ENCODE results near the gene CST8. TPM values are rescaled to one million over a fixed set of nuclear protein-coding genes. Genes with fewer than 3 reads are reported as not detected.

CST8 gene
- total and polyA plus RNA-seq, 11 donors: not detected

DNA sequence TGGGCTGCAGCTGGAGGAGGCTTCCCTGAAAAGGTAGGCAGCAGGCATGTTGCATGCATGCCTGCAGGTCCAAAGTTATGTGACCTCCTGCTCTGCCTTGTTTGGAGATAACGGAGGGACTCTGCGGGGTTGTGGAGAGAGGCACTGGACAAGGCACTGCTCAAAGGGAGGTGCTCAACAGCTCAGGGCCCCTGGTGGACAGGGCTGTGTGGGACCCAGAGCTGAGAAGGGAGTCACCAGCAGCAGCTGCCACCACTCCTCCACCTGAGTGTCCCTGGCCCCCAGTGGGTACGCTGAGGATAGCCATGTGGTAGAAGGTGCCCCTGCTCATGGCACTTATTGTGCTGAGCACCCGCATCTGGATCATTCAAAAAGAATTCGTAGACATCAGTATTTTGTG, 15.5 kb upstream of the CST8 start:
- Histone ChIP-seq H3K27ac (no peak overlapping the region), H3K4me1 (no peaks in the 10 kb centered on the region), H3K36me3 (no peaks in the 10 kb centered on the region), H3K9me3 (no peaks in the 10 kb centered on the region), H3K4me3 (no peak overlapping the region), H3K27me3 (peaks cover 0 to 12% (median 0%) of the 10 kb centered on the region in 9 donors)
- DNase-seq: no peak
- WGBS, 4 donors: 75 to 85% (median 82%) methylated on average over 5 of the region's 5 CpGs
- ATAC-seq: peak in 1 of 4 donors; percentile 33
- no peak for TF ChIP-seq CTCF (IDR thresholded peaks at IDR 0.05)
- TF ChIP-seq POLR2A (IDR thresholded peaks at IDR 0.05): no peak
- intact Hi-C loops (cut with DNase I): loop anchor here in 1 of 10 donors (10.0 kb wide), 1 partner anchor 549 kb away; no protein-coding TSS in a partner anchor

DNA sequence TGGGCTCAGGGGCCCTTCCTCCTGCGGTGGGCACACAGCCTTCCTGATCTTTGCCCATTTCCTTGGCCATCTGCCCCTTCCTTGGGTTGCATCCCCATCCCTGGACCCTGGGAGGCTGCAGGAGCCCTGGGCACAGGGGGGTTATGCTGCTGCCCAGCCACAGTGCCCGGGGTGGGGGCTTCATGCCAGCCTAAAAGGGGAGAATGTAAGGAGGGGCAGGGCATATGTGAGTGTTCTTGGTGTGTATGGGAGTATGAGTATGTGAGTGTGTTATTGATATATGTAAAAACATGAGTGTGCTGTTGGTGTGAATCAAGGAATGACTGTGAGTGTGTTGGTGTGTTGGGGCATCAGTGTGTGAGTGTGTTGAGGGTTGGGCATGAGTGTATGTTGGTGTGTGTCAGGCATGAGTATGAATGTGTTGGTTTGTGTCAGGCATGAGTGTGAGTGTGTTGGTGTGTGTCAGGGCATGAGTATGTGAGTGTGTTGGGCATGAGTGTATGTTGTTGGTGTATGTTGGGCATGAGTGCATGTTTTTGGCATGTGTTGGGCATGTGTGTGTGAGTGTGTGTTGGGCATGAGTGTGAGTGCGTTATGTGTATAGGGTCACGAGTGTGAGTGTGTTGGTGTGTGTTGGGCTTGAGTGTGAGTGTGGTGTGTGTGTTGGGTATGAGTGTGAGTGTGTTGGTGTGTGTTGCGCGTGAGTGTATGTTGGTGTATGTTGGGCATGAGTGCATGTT, 14.7 kb upstream of the CST8 start:
- Histone ChIP-seq H3K27me3 (peaks cover 0 to 12% (median 0%) of the 10 kb centered on the region in 9 donors), H3K9me3 (no peaks in the 10 kb centered on the region), H3K4me1 (no peaks in the 10 kb centered on the region), H3K27ac (no peak overlapping the region), H3K4me3 (no peak overlapping the region), H3K36me3 (no peaks in the 10 kb centered on the region)
- intact Hi-C loops (cut with DNase I): loop anchor here in 1 of 10 donors (10.0 kb wide), 1 partner anchor 549 kb away; no protein-coding TSS in a partner anchor
- no peak for DNase-seq
- no peak for TF ChIP-seq CTCF (IDR thresholded peaks at IDR 0.05)
- TF ChIP-seq POLR2A (IDR thresholded peaks at IDR 0.05): no peak
- no peak for ATAC-seq
- 53 to 86% (median 70%) methylated on average over 6 of the region's 6 CpGs for WGBS, 4 donors

GRCh38 chr20:23477223-23477622, 13.7 kb upstream of the CST8 start:
- no peak for TF ChIP-seq CTCF (IDR thresholded peaks at IDR 0.05)
- no peak for TF ChIP-seq POLR2A (IDR thresholded peaks at IDR 0.05)
- intact Hi-C loops (cut with DNase I): loop anchor here in 1 of 10 donors (10.0 kb wide), 1 partner anchor 548 kb away; no protein-coding TSS in a partner anchor

DNA sequence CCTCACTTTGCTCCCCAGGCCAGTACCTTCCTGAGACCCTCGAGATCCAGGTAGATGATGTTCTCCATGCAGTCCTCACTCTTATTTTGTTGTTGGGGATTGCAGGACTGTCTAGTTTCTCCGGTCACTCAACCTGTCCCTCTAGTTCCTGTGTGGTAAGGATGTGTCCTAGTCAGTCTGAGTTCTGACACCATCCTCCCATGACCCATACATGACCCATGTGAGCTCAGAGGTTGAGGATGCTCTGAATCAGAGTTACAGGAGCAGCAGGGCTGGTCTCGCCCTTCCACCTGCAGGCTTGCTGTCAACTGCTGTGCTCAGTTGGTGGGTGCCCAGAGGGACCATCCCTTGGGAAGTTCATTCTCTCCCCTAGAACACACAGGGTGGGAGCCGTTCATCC, 11.9 kb upstream of the CST8 start:
- intact Hi-C loops (cut with DNase I): loop anchor here in 1 of 10 donors (10.0 kb wide), 1 partner anchor 546 kb away; no protein-coding TSS in a partner anchor
- TF ChIP-seq POLR2A (IDR thresholded peaks at IDR 0.05) (no peak), CTCF (IDR thresholded peaks at IDR 0.05) (no peak)
- no peaks in the 10 kb centered on the region for H3K4me1 ChIP-seq
- ATAC-seq (no peak), DNase-seq (no peak)
- H3K27ac ChIP-seq: no peak overlapping the region
- H3K36me3 ChIP-seq: no peaks in the 10 kb centered on the region
- H3K27me3 ChIP-seq: no peaks in the 10 kb centered on the region
- 60 to 80% (median 73%) methylated on average over 4 of the region's 4 CpGs for WGBS, 4 donors
- no peak overlapping the region for H3K4me3 ChIP-seq
- H3K9me3 ChIP-seq: no peaks in the 10 kb centered on the region

More at GRCh38 chr20:23477223-23477622, 13.7 kb upstream of the CST8 start:
- Histone ChIP-seq H3K36me3 (no peaks in the 10 kb centered on the region), H3K4me3 (no peak overlapping the region), H3K9me3 (no peaks in the 10 kb centered on the region), H3K4me1 (no peaks in the 10 kb centered on the region), H3K27me3 (peaks cover 0 to 7% (median 0%) of the 10 kb centered on the region in 9 donors), H3K27ac (no peak overlapping the region)
- DNase-seq: no peak
- no peak for ATAC-seq
- 46 to 72% (median 70%) methylated on average over 3 of the region's 3 CpGs for WGBS, 4 donors
